ENCODE results near the gene C20orf96. TPM values are rescaled to one million over a fixed set of nuclear protein-coding genes. Genes with fewer than 3 reads are reported as not detected.

The C20orf96 gene
- total and polyA plus RNA-seq, 8 donors = 6.9 to 49.2 (median 39.7) TPM

GRCh38 chr20:329851-330232 is 39.3 kb upstream of the C20orf96 start:
- Histone ChIP-seq H3K36me3 (no peaks in the 10 kb centered on the region), H3K27ac (no peak overlapping the region), H3K9me3 (no peaks in the 10 kb centered on the region), H3K27me3 (peaks cover 0 to 20% of the 10 kb centered on the region in 2 donors), H3K4me3 (no peak overlapping the region), H3K4me1 (peaks cover 11 to 35% of the 10 kb centered on the region in 2 donors)
- no peak for TF ChIP-seq CTCF (IDR thresholded peaks at IDR 0.05)
- ATAC-seq = no peak
- DNase-seq = no peak
- intact Hi-C loops (cut with DNase I) = loop anchor here in 1 of 2 donors (2.0 to 10.0 kb wide), 2 partner anchors 13 to 125 kb away; no protein-coding TSS in a partner anchor

DNA sequence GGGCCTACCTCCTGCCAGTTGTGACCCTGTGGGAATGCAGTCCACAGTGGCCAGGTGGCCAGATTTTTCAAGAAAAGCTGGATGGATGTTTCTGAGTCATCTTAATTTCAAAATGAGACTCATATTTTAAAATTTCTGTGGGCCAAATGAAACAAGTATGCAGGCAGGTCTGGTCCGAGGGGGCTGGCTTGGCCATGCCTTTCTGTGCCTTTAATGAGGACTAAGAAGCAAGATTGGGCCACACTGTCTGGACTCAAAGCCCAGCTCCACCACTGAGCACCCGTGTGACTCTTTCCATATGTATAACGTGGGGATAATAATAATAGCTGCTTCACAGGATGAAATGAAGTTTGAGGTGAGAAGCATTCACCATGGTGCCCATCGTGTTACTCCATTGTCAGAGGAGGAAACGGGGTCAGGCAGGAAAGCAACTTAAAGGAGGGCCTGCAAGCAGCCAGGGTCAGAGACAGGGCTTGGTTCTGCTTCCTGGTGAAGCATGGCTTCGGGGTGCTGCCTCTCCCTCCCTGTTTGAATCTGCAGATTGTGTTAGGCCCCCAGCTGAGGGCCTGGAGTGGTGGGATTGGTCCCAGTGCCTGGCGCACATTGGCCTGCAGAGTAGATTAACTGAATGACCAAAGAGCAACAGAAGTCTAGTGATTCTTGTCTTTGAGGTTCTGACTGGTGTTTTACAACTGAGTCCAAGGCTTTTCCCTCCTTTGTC is 38.6 kb upstream of the C20orf96 start:
- ATAC-seq (no peak), DNase-seq (no peak)
- TF ChIP-seq CTCF (IDR thresholded peaks at IDR 0.05) = no peak
- Histone ChIP-seq H3K27ac (no peak overlapping the region), H3K4me1 (peaks cover 12 to 42% of the 10 kb centered on the region in 2 donors), H3K9me3 (no peaks in the 10 kb centered on the region), H3K27me3 (peaks cover 0 to 20% of the 10 kb centered on the region in 2 donors), H3K4me3 (no peak overlapping the region), H3K36me3 (no peaks in the 10 kb centered on the region)
- intact Hi-C loops (cut with DNase I) = loop anchor here in 1 of 2 donors (2.0 to 10.0 kb wide), 2 partner anchors 14 to 124 kb away; no protein-coding TSS in a partner anchor

GRCh38 chr20:328027-328974 is 37.8 kb upstream of the C20orf96 start:
- intact Hi-C loops (cut with DNase I) = loop anchor here in 1 of 2 donors (2.0 to 10.0 kb wide), 2 partner anchors 14 to 124 kb away; no protein-coding TSS in a partner anchor
- peaks cover 0 to 20% of the 10 kb centered on the region in 2 donors for H3K27me3 ChIP-seq
- H3K9me3 ChIP-seq = no peaks in the 10 kb centered on the region
- no peak for DNase-seq
- H3K4me1 ChIP-seq = peaks cover 18 to 48% of the 10 kb centered on the region in 2 donors
- H3K36me3 ChIP-seq = no peaks in the 10 kb centered on the region
- peak overlapping the region; percentile 67 for H3K4me3 ChIP-seq
- no peak for ATAC-seq
- H3K27ac ChIP-seq = peak overlapping the region; percentile 68 to 72
- TF ChIP-seq CTCF (IDR thresholded peaks at IDR 0.05) = no peak

DNA sequence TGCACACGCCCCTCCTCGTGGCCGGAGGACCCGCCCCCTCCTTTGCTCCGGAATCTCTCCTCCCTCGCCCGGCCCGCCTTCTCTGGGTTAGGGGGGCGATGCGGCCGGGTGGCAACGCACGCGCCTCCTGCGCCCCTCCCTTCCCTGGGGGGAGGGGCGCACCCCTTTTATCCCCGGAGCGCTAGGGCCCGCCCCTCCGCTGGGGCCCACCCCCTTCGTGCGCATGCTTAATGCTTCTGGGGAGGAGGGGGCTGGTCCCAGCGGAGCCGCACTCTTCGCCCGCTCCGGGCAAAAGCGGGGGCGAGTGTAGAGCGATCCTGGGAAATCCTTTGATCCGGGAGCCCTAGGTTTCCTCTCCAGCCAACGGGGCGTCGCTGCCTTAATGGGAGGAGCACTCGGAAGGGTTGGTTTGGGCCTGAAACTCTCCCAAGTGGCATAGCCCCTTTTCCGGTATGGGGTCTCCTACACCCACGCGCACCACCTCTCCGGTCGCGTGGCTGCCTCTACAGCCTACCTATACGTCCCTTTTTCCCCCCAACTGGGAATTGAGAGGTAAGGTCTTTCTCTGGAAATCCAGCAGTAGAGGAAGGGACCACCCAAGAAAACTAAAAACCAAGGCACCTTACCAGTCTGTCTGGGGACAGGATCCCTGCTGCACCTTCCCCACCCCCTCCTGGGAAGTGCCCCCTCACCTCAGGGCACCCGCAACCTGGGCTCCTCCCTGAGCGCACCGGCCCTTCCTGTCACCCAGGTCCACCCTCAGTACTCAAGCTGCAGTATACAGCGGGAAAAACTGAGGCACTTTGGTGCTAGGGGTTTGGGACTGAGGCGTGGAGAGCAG is 36.9 kb upstream of the C20orf96 start:
- Histone ChIP-seq H3K36me3 (no peaks in the 10 kb centered on the region), H3K27ac (peak overlapping the region; percentile 68 to 72), H3K4me3 (peak overlapping the region; percentile 67), H3K27me3 (peaks cover 0 to 20% of the 10 kb centered on the region in 2 donors), H3K4me1 (peaks cover 18 to 48% of the 10 kb centered on the region in 2 donors), H3K9me3 (no peaks in the 10 kb centered on the region)
- intact Hi-C loops (cut with DNase I) = loop anchor here in 1 of 2 donors (2.0 to 10.0 kb wide), 2 partner anchors 15 to 123 kb away; no protein-coding TSS in a partner anchor
- ATAC-seq (peak; percentile 64), DNase-seq (peak; percentile 90 to 97 (median 93))
- no peak for TF ChIP-seq CTCF (IDR thresholded peaks at IDR 0.05)

Data from left lung (tissue), 10 donors.